IMR-90 (cell line): ENCODE measurements around the gene ZNF385C. TPM values are rescaled to one million over a fixed set of nuclear protein-coding genes. Genes with fewer than 3 reads are reported as not detected.

Experiments used
- ATAC-seq: fragments of 200-7000 bp; cut with Tn5 transposase; 2 replicates; pipeline ENCODE4 v1.9.1; 2020; ENCODE audit warnings: low read depth, mild to moderate bottlenecking, moderate library complexity
- BruUV-seq: library from RNA; stranded (reverse); fragments of 400-500 nt; replicated peaks from 2 replicates; lab custom pipeline; 2021; lab: Mats Ljungman, UMichigan
- CTCF ChIA-PET: fragments of 300-600 bp; formaldehyde crosslinking; extraction: SDS; loops from one replicate; lab custom pipeline; 2021; ENCODE audit warnings: antibody characterized with exemption; lab: Yijun Ruan, JAX
- POLR2A ChIA-PET: fragments of 300-600 bp; sonication (Branson Sonifier 250); formaldehyde crosslinking; loops from one replicate; lab custom pipeline; 2022; ENCODE audit warnings: antibody characterized with exemption; ENCODE audit not compliant: unreplicated experiment; lab: Charles Lee
- DNase-seq: peaks from one replicate; pipeline ENCODE4 v3.0.0; 2013
- H2AFZ ChIP-seq: replicated peaks from 2 replicates; pipeline ENCODE3; 2013; ENCODE audit warnings: low read length, mild to moderate bottlenecking; ENCODE audit not compliant: poor library complexity
- H2AK5ac ChIP-seq: 2 replicates; pipeline ENCODE4 v1.6.1; 2013; ENCODE audit warnings: low read depth, low read length, inconsistent platforms
- H2AK9ac ChIP-seq: replicated peaks from 2 replicates; pipeline ENCODE3; 2013; ENCODE audit warnings: mild to moderate bottlenecking, low read depth, low read length, moderate library complexity; ENCODE audit not compliant: poor library complexity
- H2BK120ac ChIP-seq: 2 replicates; pipeline ENCODE4 v1.6.1; 2013; ENCODE audit warnings: low read depth, low read length, inconsistent platforms
- H2BK15ac ChIP-seq: 3 replicates; pipeline ENCODE4 v1.6.1; 2013; ENCODE audit warnings: low read depth, low read length, inconsistent platforms
- H2BK20ac ChIP-seq: 2 replicates; pipeline ENCODE4 v1.6.1; 2013; ENCODE audit warnings: low read depth, mild to moderate bottlenecking, inconsistent platforms, low read length, moderate library complexity
- H2BK5ac ChIP-seq: 2 replicates; pipeline ENCODE4 v1.6.1; 2013; ENCODE audit warnings: mild to moderate bottlenecking, low read depth, low read length, inconsistent platforms; ENCODE audit not compliant: poor library complexity, severe bottlenecking
- H3K14ac ChIP-seq: replicated peaks from 2 replicates; pipeline ENCODE4 v1.6.1; 2013; ENCODE audit warnings: low read depth, low read length, inconsistent platforms
- H3K18ac ChIP-seq: 2 replicates; pipeline ENCODE4 v1.6.1; 2013; ENCODE audit warnings: low read depth, low read length, control low read depth
- H3K23ac ChIP-seq: 2 replicates; pipeline ENCODE4 v1.6.1; 2013; ENCODE audit warnings: low read depth, low read length, inconsistent platforms
- H3K27ac ChIP-seq: 2 replicates; pipeline ENCODE4 v1.5.1; 2013; ENCODE audit warnings: mild to moderate bottlenecking, control low read depth, low read length; ENCODE audit not compliant: insufficient read depth
- H3K27me3 ChIP-seq: 2 replicates; pipeline ENCODE4 v1.6.1; 2013; ENCODE audit warnings: low read length; ENCODE audit not compliant: control insufficient read depth, insufficient read depth
- H3K36me3 ChIP-seq: 2 replicates; pipeline ENCODE4 v1.6.1; 2013; ENCODE audit warnings: low read length, mixed read lengths; ENCODE audit not compliant: control insufficient read depth, insufficient read depth
- H3K4ac ChIP-seq: 2 replicates; pipeline ENCODE4 v1.6.1; 2013; ENCODE audit warnings: low read depth, low read length, inconsistent platforms
- H3K4me1 ChIP-seq: 2 replicates; pipeline ENCODE4 v1.6.1; 2013; ENCODE audit warnings: low read length, mixed read lengths; ENCODE audit not compliant: control insufficient read depth, insufficient read depth
- H3K4me2 ChIP-seq: 2 replicates; pipeline ENCODE4 v1.6.1; 2013; ENCODE audit warnings: low read depth, mild to moderate bottlenecking, control low read depth, low read length, moderate library complexity
- H3K4me3 ChIP-seq: 2 replicates; pipeline ENCODE4 v1.5.1; 2013; ENCODE audit warnings: low read depth, mild to moderate bottlenecking, control low read depth, low read length, moderate library complexity; ENCODE audit not compliant: insufficient read depth
- H3K56ac ChIP-seq: 2 replicates; pipeline ENCODE4 v1.6.1; 2013; ENCODE audit warnings: low read length, inconsistent platforms; ENCODE audit not compliant: insufficient read depth; ENCODE audit errors: extremely low read depth
- H3K79me1 ChIP-seq, 2 experiments: 2 replicates each; pipeline ENCODE4 v1.6.1; 2013; ENCODE audit warnings: low read length in 2 of 2, inconsistent platforms in 1 of 2, low read depth in 1 of 2
- H3K9ac ChIP-seq: 2 replicates; pipeline ENCODE4 v1.6.1; 2013; ENCODE audit warnings: low read depth, low read length, control low read depth
- H3K9me1 ChIP-seq: 2 replicates; pipeline ENCODE4 v1.6.1; 2013; ENCODE audit warnings: low read length, inconsistent platforms; ENCODE audit not compliant: insufficient read depth
- H3K9me3 ChIP-seq: 2 replicates; pipeline ENCODE4 v1.6.1; 2013; ENCODE audit warnings: low read length; ENCODE audit not compliant: control insufficient read depth, insufficient read depth
- H4K20me1 ChIP-seq: 2 replicates; pipeline ENCODE4 v1.6.1; 2013; ENCODE audit warnings: low read length, inconsistent platforms; ENCODE audit not compliant: insufficient read depth
- H4K5ac ChIP-seq: 2 replicates; pipeline ENCODE4 v1.6.1; 2013; ENCODE audit warnings: mild to moderate bottlenecking, low read depth, low read length, control low read depth
- H4K8ac ChIP-seq, 2 experiments: 2 replicates each; pipeline ENCODE4 v1.6.1; 2013; ENCODE audit warnings: low read depth in 2 of 2, low read length in 2 of 2, control low read depth in 1 of 2, inconsistent platforms in 1 of 2
- H4K91ac ChIP-seq: 2 replicates; pipeline ENCODE4 v1.6.1; 2013; ENCODE audit warnings: low read depth, low read length, inconsistent platforms; ENCODE audit not compliant: insufficient read depth
- BHLHE40 ChIP-seq: fragments of 150-350 bp; IDR thresholded peaks from 2 replicates; pipeline ENCODE4 v1.6.1; 2016; ENCODE audit warnings: mild to moderate bottlenecking, low read depth, low read length
- CEBPB ChIP-seq: IDR thresholded peaks from 2 replicates; pipeline ENCODE4 v1.6.1; 2012; ENCODE audit warnings: low read depth, low read length, improper control_type of control experiment
- CHD1 ChIP-seq: IDR thresholded peaks from 2 replicates; pipeline ENCODE4 v1.6.1; 2012; ENCODE audit warnings: low read depth, low read length, improper control_type of control experiment
- FOS ChIP-seq: fragments of 150-350 bp; IDR thresholded peaks from 2 replicates; pipeline ENCODE4 v1.6.1; 2016; ENCODE audit warnings: low read depth, low read length
- MAFK ChIP-seq: IDR thresholded peaks from 2 replicates; pipeline ENCODE4 v1.6.1; 2012; ENCODE audit warnings: low read depth, low read length, improper control_type of control experiment
- MAZ ChIP-seq: IDR thresholded peaks from 2 replicates; pipeline ENCODE4 v1.6.1; 2012; ENCODE audit warnings: low read depth, mild to moderate bottlenecking, low read length, improper control_type of control experiment, moderate library complexity, borderline replicate concordance
- MXI1 ChIP-seq: IDR thresholded peaks from 2 replicates; pipeline ENCODE4 v1.6.1; 2012; ENCODE audit warnings: low read depth, mild to moderate bottlenecking, low read length, moderate library complexity, borderline replicate concordance
- NFE2L2 ChIP-seq: fragments of 150-350 bp; IDR thresholded peaks from 2 replicates; pipeline ENCODE4 v1.6.1; 2016; ENCODE audit warnings: low read depth, mild to moderate bottlenecking, low read length
- POLR2A ChIP-seq: IDR thresholded peaks from 2 replicates; pipeline ENCODE4 v1.6.1; 2012; ENCODE audit warnings: mild to moderate bottlenecking, low read depth, low read length
- RAD21 ChIP-seq: IDR thresholded peaks from 2 replicates; pipeline ENCODE4 v1.6.1; 2012; ENCODE audit warnings: low read length, improper control_type of control experiment
- RCOR1 ChIP-seq: IDR thresholded peaks from 2 replicates; pipeline ENCODE4 v1.6.1; 2012; ENCODE audit warnings: mild to moderate bottlenecking, low read length, improper control_type of control experiment; ENCODE audit not compliant: insufficient replicate concordance
- RFX5 ChIP-seq: IDR thresholded peaks from 2 replicates; pipeline ENCODE4 v1.8.0; 2012; ENCODE audit warnings: low read depth, mild to moderate bottlenecking, low read length, moderate library complexity
- SMC3 ChIP-seq: fragments of 150-350 bp; IDR thresholded peaks from 2 replicates; pipeline ENCODE4 v1.6.1; 2016; ENCODE audit warnings: low read depth, mild to moderate bottlenecking, antibody characterized with exemption, low read length, moderate library complexity
- WGBS, 2 experiments: methylation state at CpG; one replicate each; pipeline versions ENCODE4 v1.1.5 to v1.1.7; 2013; ENCODE audit warnings: missing lambda C conversion rate in 2 of 2; ENCODE audit not compliant: insufficient read length in 1 of 2; ENCODE audit errors: extremely low coverage in 2 of 2; 5-methylcytosine and 5-hydroxymethylcytosine counted together
- dilution Hi-C: fragments of 300-500 bp; cut with HindIII; formaldehyde crosslinking; loops from one replicate; pipeline ENCODE4 v1.14.3; 2018; ENCODE audit warnings: low sequenced_read_pairs; ENCODE audit not compliant: unreplicated experiment
- in situ Hi-C: fragments of 300-500 bp; cut with MboI; formaldehyde crosslinking; loops from 3 replicates; pipeline ENCODE4 v1.14.3; 2019; ENCODE audit warnings: low sequenced_read_pairs, inconsistent platforms, mixed read lengths
- intact Hi-C: fragments of 100-400 bp; cut with micrococcal nuclease; formaldehyde crosslinking; loops from 2 replicates; pipeline ENCODE4 v1.10.0; 2022
- polyA plus RNA-seq, 3 experiments: library from polyadenylated mRNA; depleted of rRNA; stranded (reverse); fragments of >200 nt; gene quantifications; 2 replicates each; pipeline ENCODE4 v1.2.3, GENCODE V29; 2012; ENCODE audit warnings: low replicate concordance in 1 of 3
- total RNA-seq: library from RNA; depleted of rRNA; stranded (reverse); fragments of >200 nt; gene quantifications from 2 replicates; pipeline ENCODE4 v1.2.3, GENCODE V29; 2012
- TF ChIP-seq, protein P1 (sequence below): fragments of 150-350 bp; IDR thresholded peaks from 2 replicates; pipeline ENCODE4 v1.6.1; 2017; ENCODE audit warnings: mild to moderate bottlenecking, antibody characterized with exemption, low read length, low read depth
- TF ChIP-seq, protein P2 (sequence below): fragments of 150-350 bp; IDR thresholded peaks from 2 replicates; pipeline ENCODE4 v1.6.1; 2016; ENCODE audit warnings: low read depth, mild to moderate bottlenecking, low read length, moderate library complexity, borderline replicate concordance
- TF ChIP-seq, protein P3 (sequence below): conservative IDR thresholded peaks from 2 replicates; pipeline ENCODE4 v1.5.1; 2012; ENCODE audit warnings: mild to moderate bottlenecking, low read depth, low read length, improper control_type of control experiment

Gene ZNF385C
- total and polyA plus RNA-seq, 2 of the 4 experiments (the other 2 are of a cell fraction), result not detected

DNA sequence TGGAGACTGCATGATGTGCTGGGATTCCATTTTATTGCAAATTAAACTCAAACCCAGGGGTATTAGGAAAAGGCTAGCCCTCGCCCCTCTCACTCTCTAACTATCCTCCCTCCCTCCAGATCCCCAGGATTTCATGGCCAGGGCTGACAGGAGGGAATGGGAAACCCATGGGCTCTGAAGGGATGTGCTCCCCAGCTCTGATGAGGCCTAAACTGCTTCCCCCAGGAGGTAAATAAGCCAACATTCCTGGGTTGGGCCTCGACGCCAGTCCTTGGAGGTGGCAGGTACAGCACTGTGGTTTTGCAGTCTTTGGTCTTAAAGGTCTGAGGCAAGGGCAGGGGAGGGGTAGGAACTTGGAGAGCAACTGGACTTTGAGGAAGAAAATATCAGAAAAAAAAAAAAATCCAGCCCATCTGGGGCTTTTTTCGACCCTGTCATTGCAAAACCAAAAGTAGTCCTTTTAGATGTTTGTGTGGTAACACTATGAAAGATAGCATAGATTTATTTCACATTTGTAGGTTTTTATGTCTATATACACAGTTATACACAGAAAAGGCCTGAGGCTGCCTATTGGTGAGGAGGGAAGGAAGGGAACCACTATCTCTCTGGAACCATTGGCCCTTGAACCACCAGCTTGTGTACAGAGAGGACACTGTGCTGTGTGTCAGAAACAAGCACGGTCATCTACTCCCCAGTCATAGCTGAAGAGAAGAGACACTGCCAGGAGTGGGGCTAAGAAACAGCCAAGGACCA, 59.9 kb downstream of the ZNF385C start:
- Histone ChIP-seq H4K20me1 (no peaks in the 10 kb centered on the region), H4K91ac (no peak overlapping the region), H3K27me3 (peaks cover 44% of the 10 kb centered on the region), H2BK20ac (no peak overlapping the region), H3K36me3 (no peaks in the 10 kb centered on the region), H2AK9ac (no peak overlapping the region), H3K4me3 (no peak overlapping the region), H3K4ac (no peak overlapping the region), H3K9me1 (no peaks in the 10 kb centered on the region), H3K4me1 (no peaks in the 10 kb centered on the region), H2BK120ac (no peak overlapping the region), H4K5ac (no peak overlapping the region), H3K4me2 (no peak overlapping the region), H2BK5ac (no peak overlapping the region), H3K56ac (no peak overlapping the region), H3K14ac (no peak overlapping the region), H3K9me3 (no peaks in the 10 kb centered on the region), H3K27ac (no peak overlapping the region), H2AK5ac (no peak overlapping the region), H2BK15ac (no peak overlapping the region), H3K9ac (no peak overlapping the region), H2AFZ (no peak overlapping the region), H3K79me1 (no peaks in the 10 kb centered on the region), H4K8ac (no peak overlapping the region), H3K23ac (no peak overlapping the region), H3K18ac (no peak overlapping the region)
- dilution Hi-C loops (no loop called here), intact Hi-C loops (no loop called here), in situ Hi-C loops (no loop called here)
- no peak for DNase-seq
- CTCF ChIA-PET, result no interaction called here
- POLR2A ChIA-PET, result no interaction called here
- BruUV-seq, result no TSS peak
- WGBS, 2 experiments, result no CpG with 5 or more reads among the region's 5 CpGs
- ATAC-seq, result no peak
- no peak for TF ChIP-seq MAFK
- TF ChIP-seq MAZ, result no peak
- TF ChIP-seq, protein P1, sequence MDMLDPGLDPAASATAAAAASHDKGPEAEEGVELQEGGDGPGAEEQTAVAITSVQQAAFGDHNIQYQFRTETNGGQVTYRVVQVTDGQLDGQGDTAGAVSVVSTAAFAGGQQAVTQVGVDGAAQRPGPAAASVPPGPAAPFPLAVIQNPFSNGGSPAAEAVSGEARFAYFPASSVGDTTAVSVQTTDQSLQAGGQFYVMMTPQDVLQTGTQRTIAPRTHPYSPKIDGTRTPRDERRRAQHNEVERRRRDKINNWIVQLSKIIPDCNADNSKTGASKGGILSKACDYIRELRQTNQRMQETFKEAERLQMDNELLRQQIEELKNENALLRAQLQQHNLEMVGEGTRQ, result no peak
- TF ChIP-seq MXI1, result no peak
- TF ChIP-seq POLR2A, result no peak
- no peak for TF ChIP-seq BHLHE40
- TF ChIP-seq SMC3, result no peak
- TF ChIP-seq RFX5, result no peak
- TF ChIP-seq CEBPB, result no peak
- no peak for TF ChIP-seq RAD21
- TF ChIP-seq RCOR1, result no peak
- no peak for TF ChIP-seq FOS
- no peak for TF ChIP-seq NFE2L2
- TF ChIP-seq, protein P2, sequence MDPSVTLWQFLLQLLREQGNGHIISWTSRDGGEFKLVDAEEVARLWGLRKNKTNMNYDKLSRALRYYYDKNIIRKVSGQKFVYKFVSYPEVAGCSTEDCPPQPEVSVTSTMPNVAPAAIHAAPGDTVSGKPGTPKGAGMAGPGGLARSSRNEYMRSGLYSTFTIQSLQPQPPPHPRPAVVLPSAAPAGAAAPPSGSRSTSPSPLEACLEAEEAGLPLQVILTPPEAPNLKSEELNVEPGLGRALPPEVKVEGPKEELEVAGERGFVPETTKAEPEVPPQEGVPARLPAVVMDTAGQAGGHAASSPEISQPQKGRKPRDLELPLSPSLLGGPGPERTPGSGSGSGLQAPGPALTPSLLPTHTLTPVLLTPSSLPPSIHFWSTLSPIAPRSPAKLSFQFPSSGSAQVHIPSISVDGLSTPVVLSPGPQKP, result no peak
- TF ChIP-seq CHD1, result no peak
- TF ChIP-seq, protein P3, sequence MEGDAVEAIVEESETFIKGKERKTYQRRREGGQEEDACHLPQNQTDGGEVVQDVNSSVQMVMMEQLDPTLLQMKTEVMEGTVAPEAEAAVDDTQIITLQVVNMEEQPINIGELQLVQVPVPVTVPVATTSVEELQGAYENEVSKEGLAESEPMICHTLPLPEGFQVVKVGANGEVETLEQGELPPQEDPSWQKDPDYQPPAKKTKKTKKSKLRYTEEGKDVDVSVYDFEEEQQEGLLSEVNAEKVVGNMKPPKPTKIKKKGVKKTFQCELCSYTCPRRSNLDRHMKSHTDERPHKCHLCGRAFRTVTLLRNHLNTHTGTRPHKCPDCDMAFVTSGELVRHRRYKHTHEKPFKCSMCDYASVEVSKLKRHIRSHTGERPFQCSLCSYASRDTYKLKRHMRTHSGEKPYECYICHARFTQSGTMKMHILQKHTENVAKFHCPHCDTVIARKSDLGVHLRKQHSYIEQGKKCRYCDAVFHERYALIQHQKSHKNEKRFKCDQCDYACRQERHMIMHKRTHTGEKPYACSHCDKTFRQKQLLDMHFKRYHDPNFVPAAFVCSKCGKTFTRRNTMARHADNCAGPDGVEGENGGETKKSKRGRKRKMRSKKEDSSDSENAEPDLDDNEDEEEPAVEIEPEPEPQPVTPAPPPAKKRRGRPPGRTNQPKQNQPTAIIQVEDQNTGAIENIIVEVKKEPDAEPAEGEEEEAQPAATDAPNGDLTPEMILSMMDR, result no peak
